Common myeloid progenitor, CD34-positive (primary cell): Measurements from ENCODE around the gene C12orf42.

Source experiments
- CTCF ChIA-PET: fragments of 350-600 bp; sonication (Branson Sonifier 250); formaldehyde crosslinking; loops from one replicate; lab custom pipeline; 2021; ENCODE audit warnings: antibody characterized with exemption; lab: Charles Lee
- POLR2A ChIA-PET: fragments of 350-600 bp; sonication (Branson Sonifier 250); formaldehyde crosslinking; loops from one replicate; lab custom pipeline; 2021; ENCODE audit warnings: antibody characterized with exemption; lab: Charles Lee
- DNase-seq, 3 donors: peaks; one replicate each; pipeline versions ENCODE4 v3.0.0 to v3.0.0-alpha.2; 2013
- H3K27ac ChIP-seq, 2 experiments: 1 replicate in 1 of 2; 2 replicates in 1 of 2; pipeline ENCODE4 v1.7.0; 2013; ENCODE audit warnings: inconsistent platforms in 2 of 2, low read length in 2 of 2, mild to moderate bottlenecking in 2 of 2, low read depth in 1 of 2, moderate library complexity in 1 of 2; ENCODE audit not compliant: severe bottlenecking in 2 of 2, insufficient read depth in 1 of 2, poor library complexity in 1 of 2
- H3K27me3 ChIP-seq, 5 experiments: replicated peaks in 2 of 5; 1 replicate in 3 of 5; 2 replicates in 2 of 5; pipeline versions ENCODE4 v1.6.1 to v1.7.0; 2013; ENCODE audit warnings: low read length in 4 of 5, mild to moderate bottlenecking in 2 of 5, moderate library complexity in 2 of 5, inconsistent platforms in 1 of 5; ENCODE audit not compliant: insufficient read depth in 5 of 5, control insufficient read depth in 4 of 5
- H3K36me3 ChIP-seq, 4 experiments: 1 replicate in 2 of 4; 2 replicates in 2 of 4; pipeline versions ENCODE4 v1.6.1 to v1.7.0; 2013; ENCODE audit warnings: low read length in 3 of 4, control low read depth in 1 of 4, mild to moderate bottlenecking in 1 of 4; ENCODE audit not compliant: control insufficient read depth in 4 of 4, insufficient read depth in 4 of 4
- H3K4me1 ChIP-seq, 4 experiments: 1 replicate in 3 of 4; 2 replicates in 1 of 4; pipeline versions ENCODE4 v1.6.1 to v1.7.1; 2013; ENCODE audit warnings: low read length in 3 of 4, mild to moderate bottlenecking in 3 of 4, control low read depth in 1 of 4, inconsistent platforms in 1 of 4, moderate library complexity in 1 of 4; ENCODE audit not compliant: control insufficient read depth in 4 of 4, insufficient read depth in 4 of 4; ENCODE audit errors: control extremely low read depth in 1 of 4
- H3K4me3 ChIP-seq, 7 experiments: 1 replicate in 4 of 7; 2 replicates in 3 of 7; pipeline versions ENCODE4 v1.5.1 to v1.7.0; 2013; ENCODE audit warnings: mild to moderate bottlenecking in 7 of 7, low read length in 6 of 7, moderate library complexity in 6 of 7, inconsistent platforms in 2 of 7, low read depth in 2 of 7, control low read depth in 1 of 7; ENCODE audit not compliant: insufficient read depth in 4 of 7, control insufficient read depth in 1 of 7; ENCODE audit errors: extremely low read depth in 1 of 7
- H3K9me3 ChIP-seq, 5 experiments: 1 replicate in 4 of 5; 2 replicates in 1 of 5; pipeline versions ENCODE4 v1.6.1 to v1.7.1; 2013; ENCODE audit warnings: low read length in 4 of 5, mild to moderate bottlenecking in 2 of 5, inconsistent platforms in 1 of 5, low read depth in 1 of 5, moderate library complexity in 1 of 5; ENCODE audit not compliant: control insufficient read depth in 4 of 5, insufficient read depth in 2 of 5; ENCODE audit errors: control extremely low read depth in 1 of 5
- WGBS: methylation state at CpG from one replicate; pipeline ENCODE4 v1.1.5; 2013; ENCODE audit not compliant: insufficient coverage; 5-methylcytosine and 5-hydroxymethylcytosine counted together

Gene C12orf42

GRCh38 chr12:103278329-103278728 lies 217.4 kb downstream of the C12orf42 start:
- Histone ChIP-seq H3K4me3 (no peak overlapping the region), H3K27ac (no peak overlapping the region), H3K27me3 (peaks cover 0 to 3% (median 0%) of the 10 kb centered on the region in 5 experiments), H3K36me3 (no peaks in the 10 kb centered on the region), H3K9me3 (no peaks in the 10 kb centered on the region), H3K4me1 (no peaks in the 10 kb centered on the region)
- no peak for DNase-seq
- WGBS = 91% methylated on average over 3 of the region's 3 CpGs
- CTCF ChIA-PET = no interaction called here
- POLR2A ChIA-PET = no interaction called here

GRCh38 chr12:103273645-103274044 lies 222.1 kb downstream of the C12orf42 start:
- Histone ChIP-seq H3K4me3 (no peak overlapping the region), H3K36me3 (no peaks in the 10 kb centered on the region), H3K27me3 (peaks cover 0 to 3% (median 0%) of the 10 kb centered on the region in 5 experiments), H3K4me1 (no peaks in the 10 kb centered on the region), H3K27ac (no peak overlapping the region), H3K9me3 (no peaks in the 10 kb centered on the region)
- ChIA-PET POLR2A (no interaction called here), CTCF (no interaction called here)
- DNase-seq = no peak
- 77% methylated on average over 3 of the region's 3 CpGs for WGBS

GRCh38 chr12:103272949-103273348 lies 222.8 kb downstream of the C12orf42 start:
- POLR2A ChIA-PET = no interaction called here
- H3K27ac ChIP-seq = no peak overlapping the region
- H3K4me1 ChIP-seq = no peaks in the 10 kb centered on the region
- CTCF ChIA-PET = no interaction called here
- 100% methylated on average over 1 of the region's 1 CpG for WGBS
- no peaks in the 10 kb centered on the region for H3K36me3 ChIP-seq
- DNase-seq = no peak
- peaks cover 0 to 5% (median 0%) of the 10 kb centered on the region in 5 experiments for H3K27me3 ChIP-seq
- no peak overlapping the region for H3K4me3 ChIP-seq
- no peaks in the 10 kb centered on the region for H3K9me3 ChIP-seq

- no peaks in the 10 kb centered on the region for H3K9me3 ChIP-seq
- POLR2A ChIA-PET = no interaction called here
- CTCF ChIA-PET = no interaction called here
- no peaks in the 10 kb centered on the region for H3K36me3 ChIP-seq
- peaks cover 0 to 2% (median 0%) of the 10 kb centered on the region in 5 experiments for H3K27me3 ChIP-seq
- no peak for DNase-seq
- H3K4me3 ChIP-seq = no peak overlapping the region
- no peaks in the 10 kb centered on the region for H3K4me1 ChIP-seq
- no peak overlapping the region for H3K27ac ChIP-seq
These were observed 225.8 kb downstream of the C12orf42 start for GRCh38 chr12:103269946-103270345.

- CTCF ChIA-PET = no interaction called here
- 0% methylated on average over 2 of the region's 5 CpGs for WGBS
- no peak overlapping the region for H3K27ac ChIP-seq
These were observed 226.8 kb downstream of the C12orf42 start for GRCh38 chr12:103268831-103269514.

GRCh38 chr12:103257763-103258162 lies 238.0 kb downstream of the C12orf42 start:
- Histone ChIP-seq H3K27me3 (no peaks in the 10 kb centered on the region), H3K4me1 (no peaks in the 10 kb centered on the region), H3K27ac (no peak overlapping the region), H3K9me3 (no peaks in the 10 kb centered on the region), H3K4me3 (no peak overlapping the region), H3K36me3 (no peaks in the 10 kb centered on the region)
- no CpG with 5 or more reads among the region's 2 CpGs for WGBS
- no peak for DNase-seq
- ChIA-PET CTCF (no interaction called here), POLR2A (no interaction called here)

More at GRCh38 chr12:103268831-103269514, 226.8 kb downstream of the C12orf42 start:
- no peaks in the 10 kb centered on the region for H3K36me3 ChIP-seq
- peaks cover 0 to 2% (median 0%) of the 10 kb centered on the region in 5 experiments for H3K27me3 ChIP-seq
- no peak overlapping the region for H3K4me3 ChIP-seq
- no peak for DNase-seq
- POLR2A ChIA-PET = no interaction called here
- no peaks in the 10 kb centered on the region for H3K9me3 ChIP-seq
- H3K4me1 ChIP-seq = no peaks in the 10 kb centered on the region
